SKM-1 treated with dmso at 0.1 percent for 144 hours (cell line): ENCODE data around the gene TSACC.
"Not testable (repeated sequence)": the region's sequence is repeated elsewhere in the genome, so short reads cannot be mapped to it uniquely, and the experiment has no call there.

Experiments
- DNase-seq: peaks from one replicate; lab custom pipeline; 2025; ENCODE audit not compliant: unreplicated experiment; lab: John Stamatoyannopoulos, UW

TSACC gene

GRCh38 chr1:156346035-156346434 is 7.7 kb downstream of the TSACC start:
- DNase-seq = not testable (repeated sequence)

GRCh38 chr1:156346636-156347035 is 8.3 kb downstream of the TSACC start:
- DNase-seq = no peak

DNA sequence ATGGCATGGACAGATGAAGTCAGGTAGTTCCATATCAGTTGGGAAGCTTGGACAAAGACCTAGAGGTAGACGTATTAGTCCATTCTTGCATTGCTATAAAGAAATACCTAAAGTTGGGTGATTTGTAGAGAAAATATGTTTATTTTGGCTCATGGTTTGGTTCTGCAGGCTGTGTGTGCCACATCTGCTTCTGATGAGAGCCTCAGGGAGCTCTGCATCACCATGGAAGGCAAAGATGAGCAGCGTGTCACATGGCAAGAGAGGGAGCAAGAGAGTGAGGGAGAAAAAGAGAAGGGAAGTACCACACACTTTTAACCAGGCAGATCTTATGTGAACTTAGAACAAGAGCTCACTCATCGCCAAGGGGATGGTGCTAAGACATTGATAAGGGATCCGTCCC is 9.0 kb downstream of the TSACC start:
- DNase-seq = no peak

GRCh38 chr1:156352481-156352880 is 14.2 kb downstream of the TSACC start:
- not testable (repeated sequence) for DNase-seq

GRCh38 chr1:156356262-156356874 is 18.0 kb downstream of the TSACC start:
- no peak for DNase-seq

- peak; percentile 34 for DNase-seq
Observed at GRCh38 chr1:156356875-156357534, 18.7 kb downstream of the TSACC start.

DNA sequence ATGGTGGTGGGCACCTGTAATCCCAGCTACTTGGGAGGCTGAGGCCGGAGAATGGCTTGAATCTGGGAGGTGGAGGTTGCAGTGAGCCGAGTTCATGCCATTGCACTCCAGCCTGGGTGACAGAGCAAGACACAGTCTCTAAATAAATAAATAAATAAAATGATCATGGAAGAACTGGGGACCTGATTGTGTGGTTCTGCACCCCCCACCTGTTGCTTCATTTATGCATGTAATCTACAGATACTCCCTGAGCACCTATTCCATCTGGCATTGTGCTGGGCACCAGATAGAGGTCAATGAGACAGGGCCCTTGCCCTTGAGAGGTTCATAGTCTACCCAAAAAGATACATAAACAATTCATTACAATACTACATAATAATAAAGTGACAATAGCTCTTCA is 19.7 kb downstream of the TSACC start:
- no peak for DNase-seq

GRCh38 chr1:156358641-156359040 is 20.3 kb downstream of the TSACC start:
- no peak for DNase-seq

DNA sequence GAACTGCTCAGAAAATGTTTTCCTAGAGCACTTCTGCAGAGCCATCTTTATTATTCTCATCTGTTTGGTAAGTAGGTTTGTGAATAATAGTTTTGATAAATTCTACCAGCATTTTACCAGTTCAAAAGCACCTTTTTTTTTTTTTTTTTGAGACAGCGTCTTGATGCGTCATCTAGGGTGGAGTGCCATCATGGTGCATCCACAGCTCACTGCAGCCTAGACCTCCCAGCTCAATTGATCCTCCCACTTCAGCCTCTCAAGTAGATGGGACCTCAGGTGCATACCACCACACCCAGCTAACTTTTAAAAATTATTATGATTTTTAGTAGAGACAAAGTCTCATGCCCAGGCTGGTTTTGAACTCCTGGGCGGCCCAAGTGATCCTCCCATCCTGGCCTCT is 20.9 kb downstream of the TSACC start:
- no peak for DNase-seq

- no peak for DNase-seq
Observed at GRCh38 chr1:156359973-156360372, 21.6 kb downstream of the TSACC start.

GRCh38 chr1:156360534-156360933 is 22.2 kb downstream of the TSACC start:
- DNase-seq = no peak

GRCh38 chr1:156365754-156366153 is 27.4 kb downstream of the TSACC start:
- no peak for DNase-seq

GRCh38 chr1:156366378-156367166 is 28.2 kb downstream of the TSACC start:
- no peak for DNase-seq

DNA sequence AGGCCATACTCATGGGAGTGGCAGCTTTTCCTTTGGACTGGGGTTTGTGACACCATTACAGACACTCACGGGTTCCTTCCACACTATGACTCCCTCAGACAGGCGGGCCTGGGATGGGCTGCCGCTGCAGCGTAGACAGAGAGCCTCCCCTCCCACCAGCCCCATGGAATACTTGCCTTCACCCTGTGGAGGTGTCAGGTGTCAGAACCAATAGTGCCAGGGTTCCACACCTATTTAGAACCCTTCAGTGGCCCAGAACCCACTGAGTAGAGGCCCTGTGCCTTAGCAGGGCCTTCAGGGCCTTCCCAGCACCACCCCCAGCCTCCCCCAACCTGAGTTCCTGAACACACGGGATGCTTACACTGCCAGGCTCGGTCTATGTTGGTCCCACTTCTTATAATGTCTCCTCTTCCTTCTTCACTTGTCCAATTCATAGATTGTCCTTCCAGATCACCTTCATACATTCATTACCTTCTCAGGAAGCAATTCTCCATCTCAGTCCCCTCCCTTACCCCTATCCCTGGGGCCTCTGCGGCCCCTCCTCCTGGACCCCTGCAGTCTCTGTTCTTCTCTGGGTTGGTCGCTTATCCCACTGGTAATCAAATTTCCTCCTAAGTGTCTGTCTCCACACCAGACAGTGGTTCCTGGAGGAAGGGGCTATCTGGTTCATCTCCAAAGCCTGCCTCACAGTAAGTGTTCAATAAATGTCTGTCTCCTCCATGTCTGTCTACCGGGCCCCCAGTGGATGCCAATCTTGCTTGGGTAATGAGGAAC is 29.2 kb downstream of the TSACC start:
- DNase-seq = no peak

GRCh38 chr1:156368157-156368658 is 29.9 kb downstream of the TSACC start:
- DNase-seq = no peak

DNA sequence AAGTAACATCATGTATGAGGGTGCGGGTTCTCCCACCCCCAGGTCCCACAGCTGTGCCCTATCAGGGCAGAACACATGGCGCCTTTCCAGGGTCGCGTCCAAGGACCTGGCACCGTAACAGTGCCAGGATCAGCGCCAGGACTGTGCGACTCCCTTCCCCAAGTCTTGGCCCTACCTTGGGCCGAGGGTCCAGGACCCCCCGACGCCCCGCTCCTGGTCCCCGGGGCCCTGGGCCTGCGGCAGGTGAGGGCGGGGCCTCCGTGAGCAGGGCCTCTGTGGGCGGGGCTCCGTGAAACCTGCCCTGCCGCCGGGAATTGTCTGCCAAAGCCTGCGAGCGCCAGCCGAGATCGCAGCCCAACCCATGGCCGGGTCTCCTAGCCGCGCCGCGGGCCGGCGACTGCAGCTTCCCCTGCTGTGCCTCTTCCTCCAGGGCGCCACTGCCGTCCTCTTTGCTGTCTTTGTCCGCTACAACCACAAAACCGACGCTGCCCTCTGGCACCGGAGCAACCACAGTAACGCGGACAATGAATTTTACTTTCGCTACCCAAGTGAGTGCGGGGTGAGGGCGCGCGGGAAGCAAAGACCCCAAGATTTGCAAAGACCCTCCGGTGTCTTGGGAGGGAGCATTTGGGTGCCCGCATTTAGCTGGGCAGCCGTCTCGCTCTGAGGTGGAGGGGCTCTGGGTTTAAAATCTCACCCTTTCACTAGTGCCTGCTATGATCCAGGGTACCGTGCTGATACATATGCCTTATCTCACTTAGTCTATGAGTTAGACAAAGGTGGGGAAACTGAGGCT is 30.8 kb downstream of the TSACC start, which contains the start of gene RHBG:
Gene RHBG (plus strand): TSS at position 323 of the 796 bp plus-strand sequence. CDS start 39 bp downstream, at position 362.
- no peak for DNase-seq

GRCh38 chr1:156369685-156370286 is 31.5 kb downstream of the TSACC start:
- not testable (repeated sequence) for DNase-seq

GRCh38 chr1:156371553-156372264 is 33.4 kb downstream of the TSACC start:
- peak; percentile 76 for DNase-seq

GRCh38 chr1:156372265-156372586 is 33.9 kb downstream of the TSACC start:
- DNase-seq = no peak
